Transverse colon (tissue), 4 donors: ENCODE measurements around the gene RHO. TPM values are rescaled to one million over a fixed set of nuclear protein-coding genes. Genes with fewer than 3 reads are reported as not detected.

Experiments used
- DNase-seq: peaks from one replicate; pipeline ENCODE4 v3.0.0-alpha.2; 2019
- H3K27ac ChIP-seq, 4 donors: fragments of 200-600 bp; sonication (generic); 2 replicates each; pipeline ENCODE4 v1.5.1; 2016 to 2018; ENCODE audit warnings: inconsistent platforms in 4 of 4
- H3K27me3 ChIP-seq: fragments of 200-600 bp; sonication (generic); 2 replicates; pipeline ENCODE4 v1.5.1; 2017; ENCODE audit warnings: inconsistent platforms
- H3K36me3 ChIP-seq, 4 donors: fragments of 200-600 bp; sonication (generic); 2 replicates each; pipeline ENCODE4 v1.5.1; 2017 to 2019; ENCODE audit warnings: inconsistent platforms in 4 of 4
- H3K4me1 ChIP-seq, 4 donors: fragments of 200-600 bp; sonication (generic); 2 replicates each; pipeline ENCODE4 v1.5.1; 2017 to 2020; ENCODE audit warnings: inconsistent platforms in 4 of 4
- H3K4me3 ChIP-seq, 4 donors: fragments of 200-600 bp; sonication (generic); 1 replicate in 1 of 4; 2 replicates in 3 of 4; pipeline versions ENCODE4 v1.5.1 to v1.6.1; 2017 to 2019; ENCODE audit warnings: inconsistent platforms in 4 of 4
- H3K9me3 ChIP-seq, 2 donors: fragments of 200-600 bp; sonication (generic); 2 replicates each; pipeline ENCODE4 v1.5.1; 2017 to 2019; ENCODE audit warnings: inconsistent platforms in 2 of 2
- EP300 ChIP-seq: sonication (generic); formaldehyde crosslinking; IDR thresholded peaks from one replicate; pipeline ENCODE4 v1.6.1; 2017; ENCODE audit warnings: antibody characterized with exemption, low read depth
- POLR2A ChIP-seq: fragments of 450-650 bp; IDR thresholded peaks from one replicate; pipeline ENCODE4 v1.6.1; 2016; ENCODE audit warnings: antibody characterized with exemption, mild to moderate bottlenecking, moderate library complexity
- POLR2AphosphoS5 ChIP-seq, 3 donors: sonication (generic); formaldehyde crosslinking; IDR thresholded peaks; one replicate each; pipeline ENCODE4 v1.6.1; 2016; ENCODE audit warnings: antibody characterized with exemption in 3 of 3
- WGBS, 2 donors: methylation state at CpG; one replicate each; pipeline ENCODE4 v1.1.5; 2018; ENCODE audit warnings: low coverage in 1 of 2; 5-methylcytosine and 5-hydroxymethylcytosine counted together
- in situ Hi-C, 4 donors: fragments of 200-750 bp; cut with MboI; loops; one replicate each; pipeline versions ENCODE4 v1.15.0 to v1.15.1; 2017; ENCODE audit warnings: low sequenced_read_pairs in 3 of 4, low pct_ligation_motif_present in 1 of 4, low pct_unique_long_range_greater_than_20kb in 1 of 4
- intact Hi-C: fragments of 100-400 bp; cut with DNase I; formaldehyde crosslinking; loops from one replicate; pipeline ENCODE4 v1.15.1; 2023; ENCODE audit warnings: low total_unique reads
- total RNA-seq, 4 donors: library from RNA; depleted of rRNA; stranded (reverse); fragments of >200 nt; gene quantifications; one replicate each; pipeline ENCODE4 v1.1.0, GENCODE V29; 2016
- TF ChIP-seq, protein P1 (sequence below), 5 experiments: fragments of 200-600 bp in 3 of 5; fragments of 450-650 bp in 2 of 5; sonication (generic) in 3 of 5; IDR thresholded peaks; 1 replicate in 2 of 5; 2 replicates in 3 of 5; pipeline ENCODE4 v1.5.1; 2016 to 2017; ENCODE audit warnings: antibody characterized with exemption in 5 of 5, inconsistent platforms in 3 of 5, mild to moderate bottlenecking in 2 of 5, moderate library complexity in 1 of 5

Gene RHO
- total RNA-seq, 4 donors from 2014 or later, result not detected

GRCh38 chr3:129562803-129563202 lies 34.4 kb downstream of the RHO start:
- no peaks in the 10 kb centered on the region for H3K27me3 ChIP-seq
- intact Hi-C loops, result no loop called here
- H3K27ac ChIP-seq, result no peak overlapping the region
- H3K4me3 ChIP-seq, result no peak overlapping the region
- in situ Hi-C loops, result no loop called here
- H3K4me1 ChIP-seq, result peaks cover 10 to 41% (median 21%) of the 10 kb centered on the region in 4 donors
- no peak for DNase-seq
- H3K9me3 ChIP-seq, result no peaks in the 10 kb centered on the region
- 92 to 93% methylated on average over 2 to 19 of the region's 19 CpGs for WGBS, 2 donors
- H3K36me3 ChIP-seq, result no peaks in the 10 kb centered on the region
- TF ChIP-seq, protein P1, sequence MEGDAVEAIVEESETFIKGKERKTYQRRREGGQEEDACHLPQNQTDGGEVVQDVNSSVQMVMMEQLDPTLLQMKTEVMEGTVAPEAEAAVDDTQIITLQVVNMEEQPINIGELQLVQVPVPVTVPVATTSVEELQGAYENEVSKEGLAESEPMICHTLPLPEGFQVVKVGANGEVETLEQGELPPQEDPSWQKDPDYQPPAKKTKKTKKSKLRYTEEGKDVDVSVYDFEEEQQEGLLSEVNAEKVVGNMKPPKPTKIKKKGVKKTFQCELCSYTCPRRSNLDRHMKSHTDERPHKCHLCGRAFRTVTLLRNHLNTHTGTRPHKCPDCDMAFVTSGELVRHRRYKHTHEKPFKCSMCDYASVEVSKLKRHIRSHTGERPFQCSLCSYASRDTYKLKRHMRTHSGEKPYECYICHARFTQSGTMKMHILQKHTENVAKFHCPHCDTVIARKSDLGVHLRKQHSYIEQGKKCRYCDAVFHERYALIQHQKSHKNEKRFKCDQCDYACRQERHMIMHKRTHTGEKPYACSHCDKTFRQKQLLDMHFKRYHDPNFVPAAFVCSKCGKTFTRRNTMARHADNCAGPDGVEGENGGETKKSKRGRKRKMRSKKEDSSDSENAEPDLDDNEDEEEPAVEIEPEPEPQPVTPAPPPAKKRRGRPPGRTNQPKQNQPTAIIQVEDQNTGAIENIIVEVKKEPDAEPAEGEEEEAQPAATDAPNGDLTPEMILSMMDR (IDR thresholded peaks at IDR 0.05), result no peak
- no peak for TF ChIP-seq POLR2A
- TF ChIP-seq POLR2AphosphoS5 (IDR thresholded peaks at IDR 0.05), result no peak
- no peak for TF ChIP-seq EP300

DNA sequence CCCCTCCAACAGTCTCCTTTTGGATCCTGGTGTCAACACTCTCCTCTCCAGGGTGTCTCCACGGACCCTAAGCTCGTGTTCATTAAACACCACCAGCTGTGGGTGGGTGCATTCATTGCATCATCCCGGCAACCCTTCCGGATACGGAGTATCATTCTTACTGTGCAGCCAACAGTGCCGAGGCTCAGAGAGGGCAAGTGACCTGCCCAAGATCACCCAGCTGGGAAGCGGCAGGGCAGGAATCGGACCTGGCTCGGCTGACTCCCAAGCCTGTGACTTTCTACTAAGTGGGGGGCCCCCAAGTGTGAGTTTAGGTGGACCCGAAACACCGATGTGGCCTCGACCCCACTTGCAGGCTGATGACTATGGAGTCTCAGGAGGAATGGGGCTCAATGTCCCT lies 34.9 kb downstream of the RHO start:
- no peak for DNase-seq
- TF ChIP-seq POLR2AphosphoS5 (IDR thresholded peaks at IDR 0.05) (no peak), EP300 (no peak), POLR2A (no peak)
- TF ChIP-seq, protein P1 (IDR thresholded peaks at IDR 0.05), result no peak
- Histone ChIP-seq H3K4me3 (no peak overlapping the region), H3K9me3 (no peaks in the 10 kb centered on the region), H3K4me1 (peaks cover 10 to 40% (median 18%) of the 10 kb centered on the region in 4 donors), H3K36me3 (no peaks in the 10 kb centered on the region), H3K27ac (peak overlapping the region in 1 of 4 donors; percentile 35), H3K27me3 (no peaks in the 10 kb centered on the region)
- in situ Hi-C loops, result no loop called here
- 95% methylated on average over 12 of the region's 12 CpGs; no CpG with 5 or more reads in 1 of the 2 donors for WGBS, 2 donors
- intact Hi-C loops, result no loop called here

DNA sequence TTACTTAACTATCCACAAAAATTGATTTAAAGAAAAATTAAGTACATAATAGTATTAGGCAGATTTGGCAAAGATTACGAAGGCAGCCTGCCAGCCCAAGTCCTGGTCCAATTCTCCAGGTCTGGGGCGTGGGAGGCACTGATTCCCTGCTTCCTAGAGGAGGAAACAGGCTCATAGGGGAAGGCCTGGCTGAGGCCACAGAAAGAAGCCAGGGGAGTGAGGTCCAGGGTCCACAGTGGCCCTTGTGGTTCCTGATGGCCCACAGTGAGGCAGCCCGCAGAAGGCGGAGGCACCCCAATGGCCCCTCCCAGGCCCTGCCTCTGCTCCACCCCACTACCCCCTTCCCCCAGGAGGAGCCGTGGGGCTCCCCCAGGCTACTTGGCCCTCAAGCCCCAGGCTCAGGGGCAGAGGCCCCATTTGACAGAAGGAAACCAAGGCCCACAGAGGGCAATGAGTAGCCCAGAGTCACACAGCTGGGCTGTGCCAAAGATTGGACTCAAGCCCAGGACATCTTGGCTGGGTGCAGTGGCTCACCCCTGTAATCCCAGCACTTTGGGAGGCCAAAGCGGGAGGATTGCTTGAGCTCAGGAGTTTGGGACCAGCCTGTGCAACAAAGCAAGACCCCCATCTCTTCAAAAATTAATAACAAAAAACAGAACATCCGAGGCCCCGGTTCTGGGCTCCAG lies 35.6 kb downstream of the RHO start:
- Histone ChIP-seq H3K36me3 (no peaks in the 10 kb centered on the region), H3K4me3 (no peak overlapping the region), H3K27ac (peak overlapping the region in 3 of 4 donors; percentile 8 to 35 (median 15)), H3K4me1 (peaks cover 10 to 33% (median 18%) of the 10 kb centered on the region in 4 donors), H3K27me3 (no peaks in the 10 kb centered on the region), H3K9me3 (no peaks in the 10 kb centered on the region)
- intact Hi-C loops (no loop called here), in situ Hi-C loops (no loop called here)
- WGBS, 2 donors, result 84% methylated on average over 8 of the region's 8 CpGs; no CpG with 5 or more reads in 1 of the 2 donors
- TF ChIP-seq POLR2AphosphoS5 (IDR thresholded peaks at IDR 0.05) (no peak), EP300 (no peak)
- TF ChIP-seq, protein P1 (IDR thresholded peaks at IDR 0.05), result no peak
- DNase-seq, result no peak

- TF ChIP-seq EP300 (no peak), POLR2A (no peak)
- WGBS, 2 donors, result 89 to 100% methylated on average over 1 to 18 of the region's 21 CpGs
- peaks cover 10 to 24% (median 18%) of the 10 kb centered on the region in 4 donors for H3K4me1 ChIP-seq
- in situ Hi-C loops (no loop called here), intact Hi-C loops (no loop called here)
- no peaks in the 10 kb centered on the region for H3K36me3 ChIP-seq
- H3K4me3 ChIP-seq, result no peak overlapping the region
- DNase-seq, result no peak
- H3K27ac ChIP-seq, result no peak overlapping the region
- no peaks in the 10 kb centered on the region for H3K9me3 ChIP-seq
- H3K27me3 ChIP-seq, result no peaks in the 10 kb centered on the region
These were observed 36.7 kb downstream of the RHO start for GRCh38 chr3:129564981-129565644.
